GM18870 (cell line): Measurements from ENCODE around the gene POMGNT1.

Source experiments
- ATAC-seq: cut with Tn5 transposase; IDR thresholded peaks from one replicate; pipeline ENCODE4 v1.9.1; 2021; ENCODE audit warnings: moderate library complexity; ENCODE audit not compliant: unreplicated experiment

The POMGNT1 gene

DNA sequence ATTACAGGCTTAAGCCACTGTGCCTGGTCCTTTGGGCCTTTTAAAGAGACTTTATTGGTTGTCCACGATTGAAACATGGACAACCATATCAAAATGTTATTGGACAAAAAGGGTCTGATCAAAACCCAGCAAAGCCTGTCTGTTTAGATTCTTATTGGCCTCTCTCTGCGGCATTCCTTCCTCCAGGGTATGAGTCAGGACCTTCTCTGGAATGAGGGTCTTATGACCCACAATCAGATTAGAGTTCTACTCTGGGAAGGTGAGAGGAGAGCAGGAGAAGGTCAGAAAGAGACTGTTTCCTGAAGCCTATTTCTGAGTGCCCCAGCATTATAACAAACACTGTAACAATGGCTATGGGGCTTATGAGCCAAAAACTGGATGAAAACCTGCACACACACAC lies 12.8 kb upstream of the POMGNT1 start:
- ATAC-seq, result no peak

DNA sequence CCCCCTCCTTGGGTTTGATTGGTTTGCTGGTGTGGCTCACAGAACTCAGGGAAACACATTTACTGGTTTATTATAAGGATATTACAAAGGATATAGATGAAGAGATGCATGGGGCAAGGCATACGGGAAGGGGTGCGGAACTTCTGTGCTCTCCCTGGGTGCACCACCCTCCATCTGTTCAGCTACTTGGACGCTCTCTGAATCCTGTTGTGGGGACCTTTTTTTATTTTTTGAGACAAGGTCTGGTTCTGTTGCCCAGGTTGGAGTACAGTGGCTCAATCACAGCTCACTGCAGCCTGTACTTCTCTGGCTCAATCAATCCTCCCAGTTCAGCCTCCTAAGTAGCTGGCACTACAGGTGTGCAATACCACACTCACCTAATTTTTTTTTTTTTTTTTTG lies 12.3 kb upstream of the POMGNT1 start:
- ATAC-seq, result no peak

DNA sequence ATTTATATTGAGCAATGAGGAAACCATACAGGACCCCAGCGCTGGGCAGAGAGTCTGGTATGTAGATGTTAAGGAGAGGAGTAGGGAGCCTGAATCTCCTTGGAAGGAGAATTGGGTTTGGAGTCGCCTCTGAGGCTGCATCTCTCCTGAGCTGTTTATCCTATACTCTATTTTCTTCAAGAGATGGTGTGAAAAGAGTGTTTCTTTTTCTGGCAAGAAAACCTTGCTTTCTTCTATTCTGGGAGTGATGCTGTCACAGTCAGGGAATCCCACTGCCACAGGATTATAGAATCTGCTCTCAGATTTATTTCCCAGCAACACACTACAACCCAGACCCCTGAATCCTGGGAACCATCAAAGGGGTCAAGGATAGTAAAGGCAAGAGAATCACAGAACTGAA lies 8.2 kb upstream of the POMGNT1 start:
- no peak for ATAC-seq

DNA sequence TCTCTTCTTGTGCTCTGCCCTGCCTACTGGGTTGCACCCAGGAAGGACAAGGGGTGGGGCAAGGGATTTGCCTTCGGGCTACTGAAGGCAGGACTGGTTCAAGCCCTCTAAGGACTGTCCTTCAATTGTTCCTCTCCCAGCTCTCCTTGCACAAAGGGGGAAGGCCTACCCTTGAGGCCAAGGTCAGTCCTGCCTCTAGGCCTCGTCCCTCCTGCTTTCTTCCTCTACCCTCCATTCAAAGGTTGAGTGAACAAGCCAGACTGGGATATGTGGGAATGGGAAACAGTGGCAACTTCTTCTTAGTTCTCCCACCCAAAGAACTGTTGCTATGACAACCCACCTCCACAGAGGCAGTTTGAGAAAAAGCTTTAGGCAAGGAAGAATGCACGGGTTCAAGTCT lies 7.6 kb upstream of the POMGNT1 start:
- no peak for ATAC-seq

DNA sequence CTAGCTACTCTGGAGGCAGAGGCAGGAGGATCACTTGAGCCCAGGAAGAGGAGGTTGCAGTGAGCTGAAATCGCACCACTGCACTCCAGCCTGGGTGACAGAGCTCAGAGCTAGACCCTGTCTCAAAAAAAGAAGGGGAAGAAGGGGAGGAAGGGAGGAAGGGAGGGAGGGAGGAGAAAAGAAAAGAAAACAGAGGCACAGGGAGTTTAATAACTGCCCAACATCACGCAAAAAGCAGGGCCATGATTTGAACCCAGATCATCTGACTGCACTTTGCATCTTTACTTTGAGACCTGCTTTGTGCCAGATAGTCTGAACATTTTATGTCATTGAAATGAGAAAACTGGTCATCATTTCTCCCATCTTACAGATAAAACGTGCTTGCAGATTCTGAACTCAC lies 6.9 kb upstream of the POMGNT1 start:
- ATAC-seq, result no peak

DNA sequence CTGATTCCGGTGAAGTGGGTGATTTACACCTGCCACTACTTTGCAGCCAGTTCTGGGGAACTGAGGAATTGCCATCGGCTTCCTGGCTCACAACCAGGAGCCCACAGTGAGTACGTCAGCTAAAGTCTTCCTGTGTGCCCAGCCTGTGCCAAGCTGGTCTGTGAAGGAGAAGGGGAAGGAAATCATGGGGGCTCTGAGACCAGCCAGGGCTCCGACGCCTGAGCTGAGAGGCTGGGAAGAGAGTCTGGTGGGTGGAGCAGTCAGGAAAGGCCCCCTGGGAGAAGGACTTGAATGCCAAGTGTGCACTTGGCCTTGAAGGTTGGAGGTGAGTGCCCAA lies 6.1 kb upstream of the POMGNT1 start:
- ATAC-seq, result no peak

DNA sequence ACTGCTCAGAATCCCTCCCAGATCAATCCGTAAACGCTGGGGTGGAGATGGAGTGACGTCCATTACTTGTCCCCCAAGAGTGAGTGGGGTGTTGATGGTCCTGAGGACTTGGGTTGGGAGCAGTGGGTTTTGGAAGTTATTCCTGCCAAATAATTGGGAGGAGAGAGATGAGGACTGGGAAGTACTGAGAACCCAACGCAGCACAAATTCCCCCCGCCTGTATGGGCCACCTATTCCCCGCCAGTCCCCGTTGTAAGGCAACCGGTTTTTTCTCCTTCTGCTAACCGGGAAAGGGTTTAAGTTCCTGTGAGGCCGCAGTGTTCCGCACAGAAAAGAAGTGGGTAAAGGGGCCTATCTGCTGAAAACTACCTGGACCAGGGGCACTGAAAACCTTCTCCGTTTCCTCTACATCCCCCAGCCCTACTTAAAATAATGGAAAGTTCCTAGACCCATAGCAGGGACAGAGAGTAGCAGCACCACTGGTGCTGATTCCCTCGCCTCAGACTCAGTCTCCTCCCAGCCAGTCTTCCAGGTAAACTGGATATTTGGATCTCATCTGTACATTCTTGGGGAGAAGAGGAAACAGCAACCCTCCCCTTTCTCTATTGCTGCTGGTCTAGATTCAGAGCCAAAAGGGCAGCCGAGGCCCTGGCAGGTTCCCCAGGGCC lies 5.6 kb upstream of the POMGNT1 start:
- no peak for ATAC-seq

DNA sequence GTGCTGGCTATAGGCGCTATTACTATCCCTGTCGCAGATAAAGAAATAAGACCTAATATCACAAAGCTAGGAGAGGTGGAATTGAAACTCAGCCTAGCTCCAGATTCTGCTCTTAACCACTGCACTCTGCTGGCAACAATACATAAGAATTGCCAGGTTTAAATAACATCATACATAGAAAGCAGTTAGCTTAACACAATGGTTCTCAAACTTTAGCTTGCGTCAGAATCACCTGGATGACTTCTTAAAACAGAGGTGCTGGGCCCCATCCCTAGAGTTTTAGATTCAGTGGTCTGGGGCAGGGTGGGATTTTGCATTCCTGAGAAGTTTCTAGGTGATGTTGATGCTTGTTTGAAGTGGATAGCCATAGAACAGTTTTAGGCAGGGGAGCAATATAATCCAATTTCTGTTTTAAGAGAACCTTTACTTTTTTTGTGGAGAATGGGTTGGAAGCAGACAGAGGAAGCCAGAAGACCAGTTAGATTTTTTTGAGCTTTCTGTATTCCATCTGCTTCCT lies 1.1 kb upstream of the POMGNT1 start:
- ATAC-seq, result no peak

DNA sequence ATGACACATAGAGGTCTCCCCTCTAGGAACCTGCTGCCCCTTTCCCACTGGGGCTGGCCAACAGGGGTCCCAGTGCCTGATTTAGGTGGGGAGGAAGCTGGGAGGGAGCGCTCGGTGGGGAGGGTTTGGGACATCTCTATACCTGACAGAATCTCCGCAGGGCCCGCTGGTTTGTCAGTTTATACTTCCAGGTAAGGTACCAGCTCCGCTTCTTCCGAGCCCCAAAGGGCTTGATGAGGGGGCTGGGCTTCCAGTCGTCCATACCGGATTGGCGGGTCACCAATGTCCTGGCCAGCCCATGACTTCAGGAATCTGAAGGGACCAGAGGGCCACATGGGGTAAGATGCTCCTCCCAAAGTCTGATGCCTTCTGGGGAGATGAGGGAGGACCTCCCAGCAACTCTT lies 672 bp downstream of the POMGNT1 start:
- ATAC-seq, result no peak

DNA sequence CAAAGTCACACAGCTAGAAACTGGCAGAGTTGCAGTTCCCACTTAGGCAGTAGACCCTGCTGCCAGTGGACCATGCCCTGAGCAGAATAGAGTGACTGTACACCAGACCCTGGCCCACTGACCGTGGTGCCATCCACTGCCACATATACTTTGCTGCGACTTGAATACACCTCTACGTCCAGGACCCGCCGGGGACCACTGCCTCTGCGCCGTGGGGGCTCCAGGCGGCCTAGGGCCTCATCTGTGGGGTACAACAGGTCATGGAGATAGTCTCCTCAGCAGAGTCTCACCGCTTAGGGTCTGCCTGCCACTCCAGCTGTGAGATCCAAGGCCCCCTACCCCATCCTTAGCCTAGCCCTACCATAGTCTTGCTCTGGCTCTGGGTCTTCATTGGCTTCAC lies 1.6 kb downstream of the POMGNT1 start:
- ATAC-seq, result no peak

DNA sequence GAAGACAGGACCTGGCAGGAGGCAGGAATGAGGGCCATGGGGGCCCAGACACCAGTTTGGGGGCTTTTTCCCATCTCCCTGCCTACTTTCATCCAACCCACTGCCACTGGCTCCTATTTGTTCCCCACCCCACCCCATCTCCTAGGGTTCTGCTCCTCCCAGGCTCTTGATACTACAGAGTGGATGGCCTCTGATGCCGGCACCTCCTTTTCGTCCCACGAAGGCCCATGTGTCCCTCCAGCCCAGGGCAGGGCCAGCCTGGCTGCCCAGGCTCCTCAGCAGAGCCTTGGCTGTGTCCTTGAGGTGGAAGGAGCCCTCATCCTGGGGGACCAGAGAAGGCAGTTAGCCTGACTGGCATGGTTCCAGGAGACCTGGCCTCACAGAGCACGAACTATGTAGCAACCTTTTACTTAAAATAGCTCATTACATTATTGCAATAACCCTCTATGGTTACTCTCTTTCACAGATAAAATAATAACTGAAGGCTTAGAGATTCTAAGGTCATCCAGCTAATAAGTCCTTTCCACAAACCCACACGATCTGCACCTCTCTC lies 3.5 kb downstream of the POMGNT1 start:
- no peak for ATAC-seq

DNA sequence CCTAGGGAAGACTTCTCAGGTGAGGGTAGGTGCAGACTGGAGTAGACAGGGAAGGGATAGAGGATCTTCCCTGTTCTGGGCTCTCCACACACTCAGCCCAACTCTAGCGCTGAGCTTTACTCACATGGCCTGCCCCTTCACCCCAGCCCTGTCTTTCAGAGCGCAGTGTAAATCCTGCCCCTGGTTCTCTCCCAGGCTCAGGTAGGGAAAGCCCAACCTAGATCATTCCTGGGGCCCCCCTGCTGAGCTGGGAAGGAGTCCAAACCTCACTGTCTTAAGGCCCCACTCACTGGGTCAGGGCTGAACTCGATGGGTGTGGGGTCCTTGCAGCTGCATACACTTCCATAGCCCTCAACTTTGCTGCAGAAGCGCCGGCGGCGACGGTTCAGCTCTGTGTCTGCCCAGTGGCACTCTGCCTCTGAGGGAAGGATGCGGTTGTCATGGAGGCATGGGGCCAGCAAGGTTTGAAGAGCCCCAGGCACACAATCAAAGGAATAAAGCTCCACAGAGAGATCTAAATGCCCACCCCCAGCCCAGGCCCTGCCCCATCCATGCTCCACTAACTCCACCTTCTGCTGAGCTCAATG lies 4.2 kb downstream of the POMGNT1 start:
- ATAC-seq, result no peak

DNA sequence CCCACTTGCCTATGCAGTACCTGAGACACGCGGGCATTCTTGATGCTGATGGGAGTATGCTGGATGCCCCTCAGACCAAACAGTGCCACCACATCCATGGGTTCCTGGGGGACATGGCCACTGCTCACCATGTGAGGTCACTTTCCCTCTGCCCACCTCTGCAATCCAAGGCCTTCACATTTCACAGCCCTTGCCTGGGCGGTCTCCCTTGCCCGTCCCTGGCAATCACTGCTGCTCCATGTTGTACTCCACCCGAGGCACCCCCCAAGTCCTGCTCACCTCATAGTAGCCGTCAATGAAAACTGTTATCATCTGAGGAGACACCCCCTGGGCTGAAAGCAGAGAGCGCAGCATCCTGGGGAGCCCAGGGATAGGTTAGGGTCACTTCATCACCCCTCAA lies 4.9 kb downstream of the POMGNT1 start:
- ATAC-seq, result no peak

DNA sequence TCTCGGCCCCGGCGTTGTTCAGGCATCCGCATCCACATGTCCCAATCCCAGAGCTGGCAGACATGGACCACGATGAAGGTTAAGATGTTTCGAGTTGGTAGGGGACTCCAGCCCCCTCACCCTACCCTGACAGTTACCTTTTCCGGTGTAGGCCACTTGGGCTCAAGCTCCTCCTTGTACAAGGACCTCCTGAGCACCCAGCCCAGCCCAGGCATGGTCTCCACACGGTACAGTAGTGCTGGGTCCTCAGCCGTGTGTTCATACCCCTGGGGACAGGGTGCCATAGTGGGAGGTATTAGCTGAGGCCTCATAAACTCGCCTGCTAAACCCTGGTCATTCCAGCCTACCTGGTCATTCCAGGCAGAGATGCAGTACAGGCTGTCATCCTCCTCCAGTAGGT lies 6.1 kb downstream of the POMGNT1 start:
- no peak for ATAC-seq

DNA sequence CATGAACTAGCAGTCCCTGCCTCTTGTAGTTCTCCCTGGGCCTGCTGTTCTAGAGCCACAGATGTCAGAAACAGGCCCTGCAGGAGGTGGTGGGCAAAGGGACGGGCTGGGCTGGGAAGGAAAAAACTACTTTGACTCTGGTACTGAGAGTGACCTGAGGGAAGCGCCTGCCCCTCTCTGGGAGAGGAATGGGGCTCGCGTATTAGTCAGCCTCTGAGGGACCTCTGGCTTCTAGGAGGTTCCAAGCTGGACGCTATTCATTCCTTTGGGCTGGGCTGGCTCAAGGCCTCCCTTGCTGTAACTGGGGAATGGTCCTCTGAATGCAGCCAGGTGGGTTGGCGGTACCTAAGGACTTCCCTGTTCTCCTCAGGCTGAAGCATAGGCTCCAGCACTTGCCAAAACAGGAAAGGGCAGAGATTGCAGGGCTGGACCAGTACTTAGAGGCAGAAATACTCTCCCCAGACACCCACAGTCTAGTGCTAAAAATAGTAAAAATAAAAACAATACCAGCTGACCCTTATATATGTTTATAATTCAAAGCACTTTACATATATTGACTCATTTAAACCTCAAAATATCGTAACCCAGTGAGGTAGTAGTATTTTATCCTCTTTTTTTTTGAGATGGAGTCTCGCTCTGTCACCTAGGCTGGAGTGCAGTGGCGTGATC lies 7.1 kb downstream of the POMGNT1 start:
- no peak for ATAC-seq

DNA sequence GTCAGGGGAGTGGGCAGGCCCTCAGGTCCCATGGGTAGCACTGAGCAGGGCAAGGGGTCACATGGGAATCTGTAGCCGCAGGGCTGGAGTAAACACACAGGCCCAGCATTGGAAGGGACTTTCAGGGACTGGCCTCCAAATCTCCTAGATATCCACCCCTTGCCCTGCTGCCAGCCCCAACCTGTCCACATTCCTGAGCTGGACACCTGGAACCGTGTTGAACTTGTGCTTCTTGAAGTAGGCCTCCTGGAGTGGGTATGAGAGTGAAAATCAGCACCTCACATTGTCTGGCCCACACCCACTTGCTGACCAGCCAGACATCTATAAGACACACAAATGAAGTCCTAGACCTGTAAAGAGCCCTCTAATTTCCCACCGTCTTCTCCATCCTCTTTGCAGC lies 7.7 kb downstream of the POMGNT1 start:
- no peak for ATAC-seq

DNA sequence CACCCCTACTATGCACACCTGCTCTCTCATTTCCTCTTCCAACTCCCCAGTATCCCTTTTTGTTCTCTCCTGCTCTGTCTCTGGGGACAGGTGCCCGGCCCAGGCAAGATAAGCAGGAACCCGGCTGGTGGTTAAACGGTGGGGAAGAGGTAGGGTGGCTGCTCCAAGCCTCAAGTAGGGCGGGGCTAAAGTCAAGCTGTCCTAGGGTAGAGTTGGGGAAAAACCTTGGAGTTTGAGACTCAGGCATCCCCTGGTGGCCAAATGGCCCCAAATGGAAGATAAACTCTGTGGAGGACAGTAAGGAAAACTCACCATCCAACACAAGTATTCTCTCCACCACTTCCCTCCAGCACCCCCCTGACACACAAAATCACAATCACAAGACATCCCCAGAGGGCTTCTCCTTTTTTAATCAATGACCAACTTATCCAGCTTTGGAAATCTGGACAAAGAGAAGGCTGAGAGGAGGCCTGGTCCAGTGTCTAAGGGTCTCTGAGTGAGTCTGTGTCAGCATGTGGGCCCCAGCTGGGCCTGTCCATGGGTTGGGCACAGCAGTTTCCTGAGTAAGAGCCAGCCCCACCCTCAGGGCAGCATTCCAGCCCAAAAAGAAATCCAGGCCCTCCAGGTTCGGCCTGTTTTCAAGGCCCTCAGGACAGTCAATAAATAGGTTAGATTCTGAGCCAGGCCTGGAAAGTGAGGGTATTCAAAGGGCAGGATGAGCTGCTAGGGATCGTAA lies 9.8 kb downstream of the POMGNT1 start:
- ATAC-seq, result no peak

DNA sequence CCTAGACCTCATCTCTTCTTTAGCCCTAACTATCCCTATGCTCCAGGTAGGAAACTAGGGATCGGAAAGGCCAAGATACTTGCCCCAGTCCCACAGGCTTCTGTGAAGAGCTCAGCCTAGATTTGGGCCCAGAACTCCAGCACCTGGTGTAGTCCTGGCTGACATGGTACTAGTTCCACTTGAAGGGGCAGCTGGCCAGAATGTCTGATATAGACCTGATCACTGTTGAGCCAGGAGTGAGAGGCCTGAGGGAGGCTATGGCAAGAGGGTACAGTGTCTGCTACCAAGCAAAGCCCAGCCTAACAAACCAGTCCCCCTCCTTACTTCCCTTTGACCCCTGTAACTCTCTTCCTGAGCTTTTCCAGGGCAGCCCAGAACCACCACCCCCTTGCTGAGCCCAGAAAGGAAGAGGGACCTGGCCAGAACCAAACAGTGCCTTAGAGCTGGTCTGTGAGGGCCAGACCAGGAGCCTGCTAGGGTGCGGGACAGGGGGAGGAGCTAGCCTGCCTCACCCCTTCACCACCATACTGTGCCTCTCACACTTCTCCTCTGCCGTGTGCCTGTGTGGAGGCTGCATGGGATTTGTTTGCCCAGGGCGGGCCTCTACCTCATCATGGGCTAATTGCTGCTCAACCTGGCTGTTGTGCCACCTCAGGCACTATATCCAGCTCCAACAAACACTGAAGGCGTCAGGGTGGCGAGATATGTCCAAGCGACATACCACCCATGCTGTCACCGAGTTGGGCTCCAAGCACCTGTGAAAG lies 10.9 kb downstream of the POMGNT1 start:
- no peak for ATAC-seq

DNA sequence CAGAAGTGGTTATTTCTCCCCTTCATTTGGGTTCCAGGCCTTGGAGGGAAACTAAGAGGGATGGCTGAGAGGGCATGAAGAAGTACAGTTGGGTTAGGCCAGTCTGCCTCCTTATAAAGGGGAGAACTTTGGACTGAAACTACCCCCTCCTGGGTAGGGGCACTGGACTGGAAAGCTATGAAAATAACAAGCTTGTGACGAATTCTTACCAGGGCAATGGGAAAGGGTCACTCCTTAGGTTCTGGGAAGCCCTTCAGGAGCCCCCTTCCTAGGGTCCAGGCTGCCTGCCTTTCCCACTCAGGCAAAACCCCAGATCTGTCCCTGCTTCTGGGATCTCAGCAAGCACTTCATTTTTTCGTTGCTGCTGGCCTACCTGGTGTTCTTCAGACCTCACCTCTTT lies 12.2 kb downstream of the POMGNT1 start:
- no peak for ATAC-seq

DNA sequence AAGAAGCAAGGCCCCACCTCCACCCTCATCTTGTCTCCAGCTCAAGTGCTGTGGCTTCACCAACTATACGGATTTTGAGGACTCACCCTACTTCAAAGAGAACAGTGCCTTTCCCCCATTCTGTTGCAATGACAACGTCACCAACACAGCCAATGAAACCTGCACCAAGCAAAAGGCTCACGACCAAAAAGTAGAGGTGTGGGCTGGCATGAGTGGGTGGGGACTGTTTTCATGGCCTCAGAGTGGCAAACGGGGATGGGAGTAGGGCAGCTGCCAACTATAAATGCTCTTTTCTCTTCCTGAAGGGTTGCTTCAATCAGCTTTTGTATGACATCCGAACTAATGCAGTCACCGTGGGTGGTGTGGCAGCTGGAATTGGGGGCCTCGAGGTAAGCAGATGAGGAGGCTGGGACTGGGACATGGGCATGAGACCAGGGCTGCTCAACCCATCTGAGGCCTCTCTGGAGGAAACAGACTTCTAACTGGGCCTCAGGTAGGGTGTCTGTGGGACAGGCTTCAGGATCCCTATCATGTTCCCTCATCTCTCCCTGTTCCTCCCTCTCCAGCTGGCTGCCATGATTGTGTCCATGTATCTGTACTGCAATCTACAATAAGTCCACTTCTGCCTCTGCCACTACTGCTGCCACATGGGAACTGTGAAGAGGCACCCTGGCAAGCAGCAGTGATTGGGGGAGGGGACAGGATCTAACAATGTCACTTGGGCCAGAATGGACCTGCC lies 13.1 kb downstream of the POMGNT1 start:
- ATAC-seq, result no peak
